Activated T-helper 1 cell treated with anti-CD3 and anti-CD28 coated beads, Interleukin-12 subunit alpha, Interleukin-12 subunit beta, Interleukin-2, Interleukin-4 antibody, amounts not matched to agents 30 ng/mL and 10 ng/mL and 1 ng/mL, durations not matched to agents 14 hours and 24 hours and 36 hours (primary cell): Measurements from ENCODE around the gene TMEM144. TPM values are rescaled to one million over a fixed set of nuclear protein-coding genes. Genes with fewer than 3 reads are reported as not detected.
"Not testable (repeated sequence)": the region's sequence is repeated elsewhere in the genome, so short reads cannot be mapped to it uniquely, and the experiment has no call there.

ENCODE experiments used
- DNase-seq: peaks from one replicate; pipeline ENCODE4 v3.0.0; 2021; ENCODE audit warnings: low spot score
- H3K27ac Mint-ChIP-seq: one replicate; pipeline ENCODE4 v1.8.0; 2021; ENCODE audit warnings: mild to moderate bottlenecking, mixed read lengths
- H3K27me3 Mint-ChIP-seq: one replicate; pipeline ENCODE4 v1.8.0; 2022; ENCODE audit warnings: mild to moderate bottlenecking, moderate library complexity, mixed read lengths; ENCODE audit not compliant: insufficient read depth
- H3K36me3 Mint-ChIP-seq: one replicate; pipeline ENCODE4 v1.8.0; 2021; ENCODE audit warnings: low read depth, mixed read lengths
- H3K4me1 Mint-ChIP-seq: one replicate; pipeline ENCODE4 v1.8.0; 2021; ENCODE audit warnings: low read depth, mixed read lengths
- H3K4me3 Mint-ChIP-seq: one replicate; pipeline ENCODE4 v1.8.0; 2021; ENCODE audit warnings: mild to moderate bottlenecking, moderate library complexity, mixed read lengths
- H3K9me3 Mint-ChIP-seq: one replicate; pipeline ENCODE4 v1.8.0; 2021; ENCODE audit warnings: mixed read lengths
- intact Hi-C: fragments of 100-400 bp; cut with micrococcal nuclease; formaldehyde crosslinking; loops from one replicate; pipeline ENCODE4 v1.15.1; 2024
- total RNA-seq: library from RNA; stranded (reverse); gene quantifications from 2 replicates; pipeline ENCODE4 v1.2.3, GENCODE V29; 2022

The TMEM144 gene
- total RNA-seq, 1 donor from 2014 or later: not detected

DNA sequence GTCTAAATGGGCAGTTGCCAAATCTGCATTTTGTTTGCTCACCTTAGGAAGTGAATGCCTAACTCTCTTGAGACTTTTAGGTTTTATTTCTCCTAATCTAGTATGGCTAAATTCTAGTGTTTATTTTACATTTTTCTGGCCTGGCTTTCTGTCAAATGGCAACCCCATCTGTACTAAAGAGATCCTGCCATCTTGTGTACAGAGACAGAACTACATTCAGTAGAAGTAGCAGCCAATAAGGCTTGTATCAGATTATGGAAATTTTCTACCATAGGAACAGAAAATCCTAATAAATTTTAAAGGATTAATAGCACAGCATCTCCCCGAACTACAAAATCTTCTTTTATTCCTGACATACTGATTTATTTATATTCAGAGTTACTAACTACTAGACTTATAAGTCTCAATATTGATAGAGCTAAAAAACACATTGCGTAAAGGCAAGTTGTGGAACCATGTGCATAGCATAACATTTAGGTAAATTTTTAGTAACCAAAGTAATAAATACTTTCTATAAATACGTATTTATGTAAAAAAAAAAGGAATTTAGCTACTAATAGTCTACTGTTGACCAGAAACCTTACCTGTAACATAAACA, 45.5 kb downstream of the TMEM144 start:
- Mint-ChIP-seq H3K9me3 (no peaks in the 10 kb centered on the region), H3K27ac (no peak overlapping the region), H3K4me3 (no peak overlapping the region), H3K4me1 (peaks cover 10% of the 10 kb centered on the region), H3K36me3 (no peaks in the 10 kb centered on the region), H3K27me3 (peaks cover 7% of the 10 kb centered on the region)
- no peak for DNase-seq
- intact Hi-C loops: loop anchor here (2.0 kb wide), 1 partner anchor 63 kb away; no protein-coding TSS in a partner anchor

DNA sequence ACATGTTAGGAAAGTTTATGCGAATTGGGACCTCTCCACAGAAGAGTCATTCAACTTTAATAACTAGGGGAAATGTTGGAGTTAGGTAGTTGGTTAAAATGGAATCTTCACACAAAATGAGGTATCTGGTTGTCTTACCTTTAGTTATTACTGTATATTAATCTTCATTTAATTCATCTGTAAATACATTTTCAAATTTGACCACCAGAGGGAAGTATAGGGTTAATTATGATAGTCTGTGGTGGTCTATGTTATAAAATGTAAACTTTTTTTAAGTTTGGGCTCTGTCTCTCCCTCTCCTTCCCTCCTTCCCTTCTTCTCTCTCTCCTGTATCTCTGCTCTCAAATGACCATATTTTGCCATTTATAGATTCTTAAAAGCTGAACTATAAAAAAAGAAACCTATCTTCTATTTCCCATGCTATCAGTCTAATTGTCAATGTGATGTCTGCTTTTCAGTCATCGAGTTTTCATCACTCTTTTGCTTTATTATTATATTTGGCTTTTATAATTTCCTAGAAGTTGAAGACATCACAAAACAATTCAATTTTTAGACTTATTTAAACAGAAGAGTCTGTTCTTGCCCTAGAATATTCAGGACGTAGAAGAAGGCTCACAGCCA, 49.8 kb downstream of the TMEM144 start:
- Mint-ChIP-seq H3K36me3 (no peaks in the 10 kb centered on the region), H3K27me3 (peaks cover 5% of the 10 kb centered on the region), H3K4me3 (no peak overlapping the region)

DNA sequence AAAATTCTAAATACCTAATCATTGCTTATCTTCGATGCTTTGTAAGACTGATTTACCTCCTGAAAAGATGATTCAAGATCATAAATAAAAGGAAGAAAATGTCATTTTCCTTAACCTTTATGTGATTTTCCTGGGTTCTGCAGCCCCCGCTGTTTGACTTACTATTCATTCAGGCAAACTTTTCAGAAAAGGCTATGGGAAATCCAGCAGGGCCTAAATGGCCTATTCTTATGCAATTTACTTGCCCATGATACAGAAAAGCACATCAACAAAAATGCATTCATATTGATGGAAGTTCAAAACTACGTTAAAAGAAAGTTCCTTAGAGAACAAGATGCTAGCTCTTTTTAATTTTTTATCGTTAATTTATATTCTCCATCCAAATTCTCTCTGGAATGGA, 51.2 kb downstream of the TMEM144 start:
- no peaks in the 10 kb centered on the region for H3K36me3 Mint-ChIP-seq
- H3K4me3 Mint-ChIP-seq: no peak overlapping the region
- no peaks in the 10 kb centered on the region for H3K9me3 Mint-ChIP-seq
- DNase-seq: no peak
- H3K27ac Mint-ChIP-seq: no peak overlapping the region
- peaks cover 5% of the 10 kb centered on the region for H3K27me3 Mint-ChIP-seq
- intact Hi-C loops: no loop called here
- H3K4me1 Mint-ChIP-seq: no peaks in the 10 kb centered on the region

More for the DNA sequence above, 49.8 kb downstream of the TMEM144 start:
- Mint-ChIP-seq H3K27ac (no peak overlapping the region), H3K4me1 (no peaks in the 10 kb centered on the region), H3K9me3 (no peaks in the 10 kb centered on the region)
- DNase-seq: no peak
- intact Hi-C loops: no loop called here

GRCh38 chr4:158268553-158268952, 58.3 kb downstream of the TMEM144 start:
- no peak for DNase-seq
- Mint-ChIP-seq H3K27ac (no peak overlapping the region), H3K4me1 (no peaks in the 10 kb centered on the region), H3K36me3 (no peaks in the 10 kb centered on the region), H3K4me3 (no peak overlapping the region), H3K9me3 (no peaks in the 10 kb centered on the region), H3K27me3 (no peaks in the 10 kb centered on the region)
- intact Hi-C loops: no loop called here

GRCh38 chr4:158274636-158275035, 64.3 kb downstream of the TMEM144 start:
- Mint-ChIP-seq H3K27me3 (no peaks in the 10 kb centered on the region), H3K4me1 (no peaks in the 10 kb centered on the region), H3K4me3 (no peak overlapping the region), H3K27ac (no peak overlapping the region), H3K36me3 (no peaks in the 10 kb centered on the region), H3K9me3 (no peaks in the 10 kb centered on the region)
- intact Hi-C loops: no loop called here
- no peak for DNase-seq

DNA sequence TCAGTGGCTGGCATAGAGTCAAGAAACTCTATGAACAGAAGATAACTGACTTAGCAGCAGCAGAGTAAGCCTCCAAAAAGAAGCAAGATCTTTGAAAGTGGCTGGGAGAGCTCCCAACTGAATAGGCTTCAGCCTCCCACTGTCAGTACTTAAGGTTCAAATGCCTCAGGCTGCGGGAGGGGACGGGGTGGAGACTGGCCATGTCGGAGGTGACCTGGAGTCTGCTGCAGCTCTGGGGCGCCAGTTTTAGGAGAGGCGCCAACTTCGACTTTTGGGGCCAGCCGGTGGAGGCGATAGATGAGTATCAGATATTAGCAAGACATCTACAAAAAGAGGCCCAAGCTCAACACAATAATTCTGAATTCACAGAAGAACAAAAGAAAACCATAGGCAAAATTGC, 67.3 kb downstream of the TMEM144 start:
- H3K4me1 Mint-ChIP-seq: no peaks in the 10 kb centered on the region
- no peak overlapping the region for H3K27ac Mint-ChIP-seq
- no peaks in the 10 kb centered on the region for H3K36me3 Mint-ChIP-seq
- no peaks in the 10 kb centered on the region for H3K9me3 Mint-ChIP-seq
- H3K4me3 Mint-ChIP-seq: no peak overlapping the region
- intact Hi-C loops: no loop called here
- DNase-seq: no peak
- H3K27me3 Mint-ChIP-seq: no peaks in the 10 kb centered on the region

DNA sequence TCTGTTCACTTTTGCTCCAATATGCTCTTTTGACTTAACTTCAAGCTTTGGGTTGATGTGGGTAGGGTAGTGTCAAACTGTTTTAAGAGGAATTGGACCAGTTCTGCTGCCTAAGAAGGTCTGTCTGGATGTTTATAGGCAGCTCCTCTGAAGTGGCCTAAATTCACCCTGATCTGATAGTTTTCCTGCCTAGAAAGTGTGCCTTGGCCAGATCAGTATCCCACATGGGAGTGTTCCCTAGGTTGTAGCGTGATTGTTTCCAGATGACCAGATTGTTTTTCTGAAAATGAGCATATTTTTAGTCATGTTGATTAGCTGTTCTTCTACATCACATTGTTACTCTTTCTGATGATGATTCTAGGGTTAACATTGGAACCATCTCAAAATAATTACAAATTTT, 68.8 kb downstream of the TMEM144 start:
- H3K4me1 Mint-ChIP-seq, intact Hi-C loops, H3K4me3 Mint-ChIP-seq, H3K9me3 Mint-ChIP-seq, H3K27me3 Mint-ChIP-seq, DNase-seq, H3K36me3 Mint-ChIP-seq, H3K27ac Mint-ChIP-seq: not testable (repeated sequence)

DNA sequence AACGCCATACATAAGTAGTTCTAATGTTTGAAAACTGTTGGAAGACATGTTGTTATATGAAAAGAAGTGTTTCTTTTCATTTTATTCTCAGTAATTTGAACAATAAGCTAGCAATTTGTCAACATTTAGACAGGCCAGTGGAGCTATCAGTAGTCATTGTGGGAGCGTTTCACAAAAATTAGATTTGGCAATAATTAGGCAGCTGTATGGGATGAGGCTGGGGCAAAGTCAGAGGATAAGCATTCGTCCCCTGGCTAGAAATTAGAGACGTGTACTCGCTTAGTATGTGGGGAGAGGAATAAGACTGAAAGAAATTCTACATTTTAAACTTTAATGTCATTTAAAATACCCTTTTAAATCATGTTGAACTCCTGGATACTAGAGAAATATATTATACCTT, 70.6 kb downstream of the TMEM144 start:
- no peak overlapping the region for H3K27ac Mint-ChIP-seq
- H3K4me3 Mint-ChIP-seq: no peak overlapping the region
- H3K4me1 Mint-ChIP-seq: no peaks in the 10 kb centered on the region
- intact Hi-C loops: no loop called here
- H3K9me3 Mint-ChIP-seq: no peaks in the 10 kb centered on the region
- no peaks in the 10 kb centered on the region for H3K27me3 Mint-ChIP-seq
- H3K36me3 Mint-ChIP-seq: no peaks in the 10 kb centered on the region
- no peak for DNase-seq

DNA sequence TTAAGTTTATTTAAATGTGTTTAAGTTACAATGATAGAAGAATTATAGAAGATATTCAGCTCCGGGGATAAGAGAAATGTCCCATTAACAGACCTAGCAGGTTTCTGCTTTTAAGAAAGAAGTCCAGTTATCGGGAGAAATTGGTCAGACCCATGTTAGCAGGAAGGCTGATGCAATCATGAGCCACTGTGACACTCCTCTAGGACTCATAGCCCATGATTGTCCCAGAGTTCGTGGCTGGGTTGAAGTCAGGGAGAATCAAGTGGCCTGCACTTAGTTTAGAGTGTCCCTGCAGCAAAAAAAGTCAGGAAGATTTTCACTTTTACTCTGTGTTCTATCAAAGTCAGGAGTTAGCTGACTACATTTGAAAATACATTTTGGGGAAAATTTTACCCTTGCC, 72.0 kb downstream of the TMEM144 start:
- no peaks in the 10 kb centered on the region for H3K4me1 Mint-ChIP-seq
- no peak overlapping the region for H3K27ac Mint-ChIP-seq
- no peaks in the 10 kb centered on the region for H3K9me3 Mint-ChIP-seq
- H3K36me3 Mint-ChIP-seq: no peaks in the 10 kb centered on the region
- intact Hi-C loops: no loop called here
- H3K4me3 Mint-ChIP-seq: no peak overlapping the region
- H3K27me3 Mint-ChIP-seq: no peaks in the 10 kb centered on the region
- no peak for DNase-seq

DNA sequence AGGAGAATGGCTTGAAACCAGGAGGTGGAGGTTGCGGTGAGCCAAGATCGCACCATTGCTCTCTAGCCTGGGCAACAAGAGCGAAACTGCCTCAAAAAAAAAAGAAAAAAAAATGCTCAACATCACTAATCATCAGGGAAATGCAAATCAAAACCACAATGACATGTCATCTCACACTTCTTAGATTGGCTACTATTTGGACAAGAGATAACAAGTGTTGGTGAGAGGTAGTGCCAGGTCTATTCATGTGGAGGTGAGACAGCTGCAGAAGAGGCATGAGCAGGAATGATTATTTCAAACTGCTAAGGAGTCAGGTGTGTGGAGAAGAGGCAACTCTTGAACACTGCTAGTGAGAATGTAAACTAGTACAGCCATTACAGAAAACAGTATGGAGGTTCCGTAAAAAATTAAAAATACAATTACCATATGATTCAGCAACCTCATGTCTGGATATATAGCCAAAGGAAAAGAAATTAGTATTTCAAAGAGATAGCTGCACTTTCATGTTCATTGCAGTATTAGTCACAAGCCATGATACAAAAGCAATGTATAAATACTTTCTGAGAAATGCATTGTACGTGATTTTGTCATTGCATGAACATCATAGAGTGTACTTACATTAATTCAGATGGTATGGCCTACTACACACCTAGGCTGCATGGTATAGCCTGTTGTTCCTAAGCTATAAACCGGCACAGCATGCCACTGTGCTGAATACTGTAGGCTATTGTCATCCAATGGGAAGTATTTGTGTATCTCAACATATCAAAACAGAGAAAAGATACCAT, 75.3 kb downstream of the TMEM144 start:
- intact Hi-C loops: no loop called here
- H3K36me3 Mint-ChIP-seq: no peaks in the 10 kb centered on the region
- no peaks in the 10 kb centered on the region for H3K27me3 Mint-ChIP-seq
- no peak overlapping the region for H3K27ac Mint-ChIP-seq
- H3K4me1 Mint-ChIP-seq: no peaks in the 10 kb centered on the region
- no peak for DNase-seq
- no peaks in the 10 kb centered on the region for H3K9me3 Mint-ChIP-seq
- no peak overlapping the region for H3K4me3 Mint-ChIP-seq

DNA sequence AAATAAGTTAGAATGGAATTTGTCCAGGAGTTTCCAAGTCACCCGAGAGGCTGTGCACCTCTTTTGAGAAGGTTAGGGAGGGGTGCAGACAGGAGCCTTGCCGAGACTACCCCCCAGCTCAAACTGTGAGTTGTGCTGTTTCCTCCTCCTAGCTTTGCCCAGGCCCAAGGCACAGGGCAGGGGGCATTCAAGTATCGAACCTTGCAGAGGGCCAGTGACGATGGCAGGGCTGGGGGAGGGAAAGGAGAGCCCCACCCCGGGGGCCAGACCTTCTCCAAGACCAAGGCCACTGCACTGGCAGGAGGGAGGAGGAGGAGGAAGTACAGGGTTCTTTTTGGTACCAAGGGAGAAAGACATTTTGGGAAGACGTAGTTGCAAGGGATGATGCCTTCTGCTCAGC, 80.6 kb downstream of the TMEM144 start:
- H3K36me3 Mint-ChIP-seq: no peaks in the 10 kb centered on the region
- no peaks in the 10 kb centered on the region for H3K9me3 Mint-ChIP-seq
- no peaks in the 10 kb centered on the region for H3K4me1 Mint-ChIP-seq
- H3K27me3 Mint-ChIP-seq: no peaks in the 10 kb centered on the region
- intact Hi-C loops: no loop called here
- no peak for DNase-seq
- H3K4me3 Mint-ChIP-seq: no peak overlapping the region
- no peak overlapping the region for H3K27ac Mint-ChIP-seq

- Mint-ChIP-seq H3K4me1 (no peaks in the 10 kb centered on the region), H3K27me3 (no peaks in the 10 kb centered on the region), H3K4me3 (no peak overlapping the region), H3K9me3 (no peaks in the 10 kb centered on the region), H3K36me3 (no peaks in the 10 kb centered on the region), H3K27ac (no peak overlapping the region)
- intact Hi-C loops: no loop called here
- DNase-seq: no peak
Measured at GRCh38 chr4:158291334-158292055, 81.2 kb downstream of the TMEM144 start.

DNA sequence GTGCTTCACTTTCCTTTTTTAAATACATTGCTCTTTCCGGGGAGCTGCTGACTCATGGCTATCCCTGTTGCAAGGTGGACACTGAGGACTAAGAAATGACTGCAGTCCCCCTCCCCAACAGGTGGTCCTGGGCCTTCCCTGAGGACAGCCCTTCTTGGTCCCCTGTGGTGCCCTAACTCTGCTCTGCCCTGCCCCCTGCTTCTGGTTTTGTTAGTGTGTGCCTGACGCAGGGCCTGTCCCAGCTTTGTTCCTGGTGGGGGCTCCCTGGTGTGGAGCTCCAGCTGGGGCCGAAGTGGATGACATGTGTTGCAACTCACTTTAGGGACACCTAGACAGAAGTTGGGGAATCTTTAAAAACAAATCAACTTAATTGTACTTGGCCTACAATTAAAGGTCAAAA, 81.9 kb downstream of the TMEM144 start:
- DNase-seq: no peak
- H3K9me3 Mint-ChIP-seq: no peaks in the 10 kb centered on the region
- H3K36me3 Mint-ChIP-seq: no peaks in the 10 kb centered on the region
- no peak overlapping the region for H3K4me3 Mint-ChIP-seq
- no peaks in the 10 kb centered on the region for H3K27me3 Mint-ChIP-seq
- no peaks in the 10 kb centered on the region for H3K4me1 Mint-ChIP-seq
- intact Hi-C loops: no loop called here
- H3K27ac Mint-ChIP-seq: no peak overlapping the region
